HTERT RPE-1 (cell line): Measurements from ENCODE around the gene CTBP2.
"Not testable (repeated sequence)": the region's sequence is repeated elsewhere in the genome, so short reads cannot be mapped to it uniquely, and the experiment has no call there.

ENCODE experiments used
- in situ Hi-C: fragments of 300-500 bp; cut with MboI; formaldehyde crosslinking; loops from 4 replicates; pipeline ENCODE4 v1.14.3; 2020; ENCODE audit warnings: low sequenced_read_pairs

CTBP2 gene

GRCh38 chr10:125067764-125068163, 92.6 kb downstream of the CTBP2 start:
- in situ Hi-C loops, result no loop called here

GRCh38 chr10:125066764-125067450, 93.5 kb downstream of the CTBP2 start:
- in situ Hi-C loops, result no loop called here

GRCh38 chr10:125064681-125065492, 95.5 kb downstream of the CTBP2 start:
- in situ Hi-C loops, result no loop called here

- in situ Hi-C loops, result no loop called here
These were observed 97.0 kb downstream of the CTBP2 start for GRCh38 chr10:125063256-125063925.

GRCh38 chr10:125062914-125063230, 97.5 kb downstream of the CTBP2 start:
- in situ Hi-C loops, result no loop called here

GRCh38 chr10:125062227-125062913, 98.0 kb downstream of the CTBP2 start:
- in situ Hi-C loops, result no loop called here

- in situ Hi-C loops, result no loop called here
These were observed 98.7 kb downstream of the CTBP2 start for GRCh38 chr10:125061557-125062226.

- in situ Hi-C loops, result no loop called here
These were observed 99.4 kb downstream of the CTBP2 start for GRCh38 chr10:125060826-125061556.

GRCh38 chr10:125060482-125060825, 99.9 kb downstream of the CTBP2 start:
- in situ Hi-C loops, result no loop called here

GRCh38 chr10:125060026-125060425, 100.3 kb downstream of the CTBP2 start:
- in situ Hi-C loops, result no loop called here

GRCh38 chr10:125059348-125059747, 101.0 kb downstream of the CTBP2 start:
- in situ Hi-C loops, result not testable (repeated sequence)

- in situ Hi-C loops, result no loop called here
These were observed 103.0 kb downstream of the CTBP2 start for GRCh38 chr10:125057158-125058001.

- in situ Hi-C loops, result no loop called here
These were observed 103.9 kb downstream of the CTBP2 start for GRCh38 chr10:125056161-125057132.

- in situ Hi-C loops, result no loop called here
These were observed 104.9 kb downstream of the CTBP2 start for GRCh38 chr10:125055446-125055845.

- in situ Hi-C loops, result no loop called here
These were observed 105.6 kb downstream of the CTBP2 start for GRCh38 chr10:125054669-125055268.

GRCh38 chr10:125054216-125054615, 106.1 kb downstream of the CTBP2 start:
- in situ Hi-C loops, result no loop called here

GRCh38 chr10:125052146-125052545, 108.2 kb downstream of the CTBP2 start:
- in situ Hi-C loops, result no loop called here

GRCh38 chr10:125050383-125050782, 110.0 kb downstream of the CTBP2 start:
- in situ Hi-C loops, result no loop called here
